Endothelial cell of umbilical vein (primary cell): ENCODE data around the gene EEF1AKMT3. TPM values are rescaled to one million over a fixed set of nuclear protein-coding genes. Genes with fewer than 3 reads are reported as not detected.

Experiments
- BruUV-seq: library from RNA; stranded (reverse); fragments of 400-500 nt; replicated peaks from 2 replicates; lab custom pipeline; 2021; lab: Mats Ljungman, UMichigan
- CTCF ChIA-PET: fragments of 300-600, 350-600 bp; sonication (Branson Sonifier 250); formaldehyde crosslinking; loops from one replicate; lab custom pipeline; 2021; ENCODE audit warnings: antibody characterized with exemption, inconsistent platforms; lab: Charles Lee
- POLR2A ChIA-PET: fragments of 300-600, 350-600 bp; sonication (Branson Sonifier 250); formaldehyde crosslinking; loops from one replicate; lab custom pipeline; 2021; ENCODE audit warnings: antibody characterized with exemption, inconsistent platforms; lab: Charles Lee
- DNase-seq: peaks from one replicate; pipeline ENCODE4 v3.0.0-alpha.2; 2011; ENCODE audit warnings: low read depth, low spot score
- FAIRE-seq: peaks from 2 replicates; lab custom pipeline; 2011; peaks lifted over from hg19 to GRCh38; lab: Jason Lieb, UNC
- H2AFZ ChIP-seq: 2 replicates; pipeline ENCODE4 v1.6.0; 2012; ENCODE audit warnings: low read depth, low read length, control low read depth, inconsistent platforms
- H3K27ac ChIP-seq: 2 replicates; pipeline ENCODE4 v1.5.1; 2011; ENCODE audit warnings: low read depth, mild to moderate bottlenecking, control low read depth, low read length, moderate library complexity; ENCODE audit not compliant: insufficient read depth
- H3K27me3 ChIP-seq, 2 experiments: 2 replicates each; pipeline versions ENCODE4 v1.6.0 to v1.6.1; 2011; ENCODE audit warnings: low read length in 2 of 2, mixed read lengths in 1 of 2; ENCODE audit not compliant: control insufficient read depth in 2 of 2, insufficient read depth in 2 of 2
- H3K36me3 ChIP-seq, 2 experiments: 2 replicates in 1 of 2; 3 replicates in 1 of 2; pipeline ENCODE4 v1.5.1; 2011; ENCODE audit warnings: low read length in 2 of 2, mild to moderate bottlenecking in 1 of 2, moderate library complexity in 1 of 2; ENCODE audit not compliant: control insufficient read depth in 2 of 2, insufficient read depth in 2 of 2; ENCODE audit errors: extremely low read depth in 1 of 2
- H3K4me1 ChIP-seq: 3 replicates; pipeline ENCODE4 v1.5.1; 2011; ENCODE audit warnings: mild to moderate bottlenecking, low read length; ENCODE audit not compliant: control insufficient read depth, insufficient read depth; ENCODE audit errors: extremely low read depth
- H3K4me2 ChIP-seq: 2 replicates; pipeline ENCODE4 v1.6.1; 2011; ENCODE audit warnings: low read length, control low read depth, mixed read lengths; ENCODE audit not compliant: insufficient read depth
- H3K4me3 ChIP-seq, 3 experiments: fragments of 200-600 bp in 1 of 3; sonication (generic), shearing (Covaris generic) in 1 of 3; replicated peaks in 1 of 3; 2 replicates each; pipeline ENCODE4 v1.5.1; 2011 to 2016; ENCODE audit warnings: control low read depth in 3 of 3, low read length in 3 of 3, mild to moderate bottlenecking in 2 of 3, inconsistent platforms in 1 of 3, low read depth in 1 of 3, moderate library complexity in 1 of 3; ENCODE audit not compliant: insufficient read depth in 1 of 3
- H3K79me2 ChIP-seq: 2 replicates; pipeline ENCODE4 v1.6.0; 2012; ENCODE audit warnings: low read length, inconsistent platforms; ENCODE audit not compliant: control insufficient read depth, insufficient read depth
- H3K9ac ChIP-seq: replicated peaks from 2 replicates; pipeline ENCODE3; 2011; ENCODE audit warnings: low read length, control low read depth; ENCODE audit not compliant: insufficient read depth; ENCODE audit errors: extremely low read depth
- H3K9me1 ChIP-seq: replicated peaks from 3 replicates; pipeline ENCODE4 v1.6.0; 2011; ENCODE audit warnings: mild to moderate bottlenecking, low read length; ENCODE audit not compliant: control insufficient read depth, insufficient read depth; ENCODE audit errors: extremely low read depth
- H3K9me3 ChIP-seq: replicated peaks from 2 replicates; pipeline ENCODE4 v1.5.1; 2012; ENCODE audit warnings: low read length, inconsistent platforms; ENCODE audit not compliant: control insufficient read depth, insufficient read depth
- H4K20me1 ChIP-seq: replicated peaks from 2 replicates; pipeline ENCODE3; 2011; ENCODE audit warnings: mild to moderate bottlenecking, low read length; ENCODE audit not compliant: control insufficient read depth, insufficient read depth; ENCODE audit errors: extremely low read depth
- CTCF ChIP-seq, 2 donors: IDR thresholded peaks; 1 replicate in 1 of 2; 2 replicates in 1 of 2; pipeline ENCODE4 v1.5.1; 2011; ENCODE audit warnings: low read length in 2 of 2, mild to moderate bottlenecking in 2 of 2, moderate library complexity in 2 of 2, control low read depth in 1 of 2, inconsistent platforms in 1 of 2, low read depth in 1 of 2; ENCODE audit not compliant: insufficient read depth in 1 of 2; ENCODE audit errors: extremely low read depth in 1 of 2
- EZH2 ChIP-seq: IDR thresholded peaks from 2 replicates; pipeline ENCODE4 v1.6.1; 2012; ENCODE audit warnings: borderline replicate concordance, low read depth, mild to moderate bottlenecking, moderate library complexity, low read length, inconsistent platforms; ENCODE audit not compliant: severe bottlenecking
- FOS ChIP-seq: IDR thresholded peaks from 2 replicates; pipeline ENCODE4 v1.6.1; 2011; ENCODE audit warnings: mild to moderate bottlenecking, low read length, moderate library complexity, borderline replicate concordance; ENCODE audit not compliant: insufficient read depth
- GATA2 ChIP-seq: IDR thresholded peaks from 2 replicates; pipeline ENCODE4 v1.7.0; 2011; ENCODE audit warnings: low read depth, mild to moderate bottlenecking, moderate library complexity, mixed read lengths, low read length; ENCODE audit not compliant: insufficient read length, insufficient read depth
- JUN ChIP-seq: IDR thresholded peaks from 2 replicates; pipeline ENCODE4 v1.6.1; 2011; ENCODE audit warnings: borderline replicate concordance, low read depth; ENCODE audit not compliant: insufficient read length, insufficient read depth
- MAX ChIP-seq: IDR thresholded peaks from 2 replicates; pipeline ENCODE4 v1.6.1; 2011; ENCODE audit not compliant: insufficient read depth, insufficient read length
- MYC ChIP-seq: IDR thresholded peaks from one replicate; pipeline ENCODE4 v1.6.1; 2011; ENCODE audit warnings: mild to moderate bottlenecking, low read depth, low read length
- POLR2A ChIP-seq: IDR thresholded peaks from 2 replicates; pipeline ENCODE4 v1.6.1; 2012; ENCODE audit warnings: low read depth, mild to moderate bottlenecking, control low read depth, low read length
- POLR2AphosphoS5 ChIP-seq: IDR thresholded peaks from 2 replicates; pipeline ENCODE4 v1.6.1; 2012; ENCODE audit warnings: low read depth, mild to moderate bottlenecking, control low read depth, low read length, moderate library complexity; ENCODE audit not compliant: insufficient read depth
- dilution Hi-C: fragments of 300-500 bp; cut with MboI; formaldehyde crosslinking; loops from one replicate; pipeline ENCODE4 v1.15.0; 2019; ENCODE audit warnings: low sequenced_read_pairs; ENCODE audit not compliant: extremely low pct_ligation_motif_present
- intact Hi-C: fragments of 100-400 bp; cut with micrococcal nuclease; formaldehyde crosslinking; loops from one replicate; pipeline ENCODE4 v1.10.0; 2022
- polyA plus RNA-seq, 4 experiments: library from polyadenylated mRNA; depleted of rRNA in 3 of 4; stranded (reverse) in 3 of 4; unstranded in 1 of 4; fragments of >200 nt; gene quantifications; 2 replicates each; pipeline versions ENCODE4 v1.2.1 to v1.2.3, GENCODE V29; 2011 to 2012; ENCODE audit warnings: missing spikeins in 1 of 4
- total RNA-seq: library from RNA; stranded (reverse); gene quantifications from 2 replicates; pipeline ENCODE4 v1.2.3, GENCODE V29; 2021

The EEF1AKMT3 gene
- total and polyA plus RNA-seq, 2 donors (not counting 3 experiments of a cell fraction or from before 2014, with no cell fraction given) = 7.9 to 8.8 TPM

DNA sequence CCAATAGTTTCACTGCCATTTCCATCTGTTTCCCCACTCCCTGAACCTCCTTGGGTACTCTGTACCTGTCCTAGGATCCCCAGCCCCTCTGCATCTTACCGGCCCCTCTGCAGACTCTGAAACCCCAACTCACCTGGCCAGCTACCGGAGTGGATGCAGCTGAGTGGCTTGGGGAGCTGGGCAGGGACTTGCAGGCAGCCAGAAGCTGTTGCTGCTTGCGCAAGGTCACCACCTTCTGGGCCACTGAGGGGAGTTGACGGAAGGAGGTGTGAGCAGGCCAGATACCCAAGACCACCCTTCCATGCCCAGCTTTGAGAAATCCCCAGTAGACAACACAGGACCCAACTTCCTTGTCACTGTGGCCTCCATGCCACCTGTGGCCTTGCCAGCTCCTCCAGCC lies 40.1 kb upstream of the EEF1AKMT3 start:
- ChIA-PET CTCF (interaction anchor here (0.9 kb wide), 1 partner anchor 8 kb away, joined by 3 read pairs; no protein-coding TSS in a partner anchor), POLR2A (interaction anchor here (0.5 kb wide), 1 partner anchor 631 kb away, joined by 3 read pairs; no protein-coding TSS in a partner anchor)
- H3K4me1 ChIP-seq = no peaks in the 10 kb centered on the region
- no TSS peak for BruUV-seq
- no peaks in the 10 kb centered on the region for H3K9me3 ChIP-seq
- DNase-seq (no peak), FAIRE-seq (no peak)
- intact Hi-C loops = no loop called here
- no peak overlapping the region for H3K9ac ChIP-seq
- no peak overlapping the region for H2AFZ ChIP-seq
- H3K27me3 ChIP-seq = peaks cover 51 to 58% of the 10 kb centered on the region in 2 experiments
- dilution Hi-C loops = no loop called here
- TF ChIP-seq MYC (no peak), CTCF (IDR thresholded peaks at IDR 0.05; ENCODE audit: extremely low read depth in 1 of 2, insufficient read depth in 1 of 2, low read depth in 1 of 2, low read length in 2 of 2) (no peak), GATA2 (no peak), MAX (no peak), JUN (no peak), POLR2AphosphoS5 (no peak), EZH2 (no peak), FOS (no peak), POLR2A (no peak)
- no peak overlapping the region for H3K27ac ChIP-seq
- no peaks in the 10 kb centered on the region for H4K20me1 ChIP-seq
- H3K79me2 ChIP-seq = no peaks in the 10 kb centered on the region
- no peak overlapping the region for H3K4me3 ChIP-seq
- H3K9me1 ChIP-seq = no peaks in the 10 kb centered on the region
- no peak overlapping the region for H3K4me2 ChIP-seq
- no peaks in the 10 kb centered on the region for H3K36me3 ChIP-seq
